CD4-positive, alpha-beta T cell treated with Interleukin-2 at 100 ng/mL for 4 hours (primary cell): ENCODE results near the gene TINCR.
"Not testable (repeated sequence)": the region's sequence is repeated elsewhere in the genome, so short reads cannot be mapped to it uniquely, and the experiment has no call there.

ENCODE experiments used
- DNase-seq: peaks from one replicate; pipeline ENCODE4 v3.0.0-alpha.2; 2020; ENCODE audit warnings: low spot score

Gene TINCR

DNA sequence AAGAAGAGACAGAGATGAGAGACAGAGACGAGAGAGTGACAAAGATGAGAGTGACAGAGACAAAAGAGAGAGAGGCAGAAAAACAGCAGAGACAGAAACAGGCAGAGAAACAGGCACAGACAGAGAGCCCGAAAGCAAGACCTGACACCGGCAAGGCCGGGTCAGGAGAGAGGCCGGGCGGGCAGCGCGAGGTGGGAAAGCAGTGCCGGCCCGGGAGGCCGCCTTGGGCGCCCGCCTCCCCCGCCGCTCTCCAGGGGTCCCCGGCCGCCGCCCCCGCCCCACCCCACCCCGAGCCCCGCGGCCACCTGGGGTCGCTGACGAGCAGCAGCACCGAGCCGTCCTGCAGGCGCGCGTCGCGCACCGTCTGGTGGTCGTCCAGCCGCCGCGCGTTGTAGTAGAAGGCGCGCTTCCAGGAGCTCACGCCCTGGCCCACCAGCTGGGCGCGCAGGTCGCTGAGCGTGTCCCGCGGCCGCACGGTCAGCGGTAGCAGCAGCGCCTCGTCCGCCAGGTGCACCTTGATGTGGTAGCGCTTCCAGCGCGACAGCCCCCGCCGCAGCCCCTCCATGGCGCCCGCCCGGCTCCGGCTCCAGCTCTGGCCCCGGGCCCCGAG, at the start of gene TINCR:
TINCR (minus strand) TSS at position 594 of the 610 bp plus-strand sequence.
- DNase-seq = no peak

DNA sequence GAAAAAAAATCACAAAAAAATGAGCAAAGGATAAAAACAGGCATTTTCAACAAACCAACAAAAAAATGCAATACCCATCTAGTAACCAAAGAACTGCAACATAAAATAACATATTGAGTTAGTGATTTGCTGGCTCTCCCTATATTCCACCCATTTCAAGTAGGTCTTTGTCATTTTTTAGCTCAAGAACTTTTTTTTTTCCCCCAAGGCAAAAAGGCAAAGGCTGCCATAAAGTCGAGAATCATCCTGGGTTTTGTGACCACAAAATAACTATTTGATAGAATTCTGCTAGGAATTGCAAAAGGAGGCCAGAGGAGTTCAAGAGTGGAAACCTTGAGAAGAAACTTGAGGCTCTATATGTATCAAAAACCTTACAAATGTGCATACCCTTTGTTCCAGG, 49.3 kb upstream of the TINCR start:
- no peak for DNase-seq

DNA sequence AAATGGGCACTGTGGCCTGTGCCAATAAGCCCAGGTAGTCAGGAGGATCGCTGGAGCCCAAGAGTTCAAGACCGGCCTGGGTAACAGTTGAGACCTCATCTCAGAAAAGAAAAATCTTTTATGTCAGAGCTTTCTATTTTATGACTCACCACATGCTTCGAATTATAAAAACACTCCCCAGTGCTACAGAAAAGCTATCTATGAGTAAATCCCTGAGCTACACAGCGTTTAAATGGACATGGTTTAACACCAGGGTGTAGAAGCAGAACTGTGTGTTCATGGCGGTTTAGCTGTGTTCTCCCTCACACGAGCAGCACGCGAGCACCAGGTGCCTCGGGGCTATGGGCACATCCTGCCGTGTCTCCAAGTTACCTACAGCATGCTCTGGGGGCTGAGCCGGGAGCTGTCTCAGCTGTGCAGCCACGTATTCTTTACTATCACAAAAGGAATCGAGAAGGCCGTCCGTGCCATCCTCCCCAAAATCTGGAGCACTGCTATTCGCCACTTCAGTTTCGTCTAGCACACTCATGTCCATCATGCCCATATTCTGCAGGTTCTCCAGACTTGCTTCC, 48.1 kb upstream of the TINCR start:
- no peak for DNase-seq

DNA sequence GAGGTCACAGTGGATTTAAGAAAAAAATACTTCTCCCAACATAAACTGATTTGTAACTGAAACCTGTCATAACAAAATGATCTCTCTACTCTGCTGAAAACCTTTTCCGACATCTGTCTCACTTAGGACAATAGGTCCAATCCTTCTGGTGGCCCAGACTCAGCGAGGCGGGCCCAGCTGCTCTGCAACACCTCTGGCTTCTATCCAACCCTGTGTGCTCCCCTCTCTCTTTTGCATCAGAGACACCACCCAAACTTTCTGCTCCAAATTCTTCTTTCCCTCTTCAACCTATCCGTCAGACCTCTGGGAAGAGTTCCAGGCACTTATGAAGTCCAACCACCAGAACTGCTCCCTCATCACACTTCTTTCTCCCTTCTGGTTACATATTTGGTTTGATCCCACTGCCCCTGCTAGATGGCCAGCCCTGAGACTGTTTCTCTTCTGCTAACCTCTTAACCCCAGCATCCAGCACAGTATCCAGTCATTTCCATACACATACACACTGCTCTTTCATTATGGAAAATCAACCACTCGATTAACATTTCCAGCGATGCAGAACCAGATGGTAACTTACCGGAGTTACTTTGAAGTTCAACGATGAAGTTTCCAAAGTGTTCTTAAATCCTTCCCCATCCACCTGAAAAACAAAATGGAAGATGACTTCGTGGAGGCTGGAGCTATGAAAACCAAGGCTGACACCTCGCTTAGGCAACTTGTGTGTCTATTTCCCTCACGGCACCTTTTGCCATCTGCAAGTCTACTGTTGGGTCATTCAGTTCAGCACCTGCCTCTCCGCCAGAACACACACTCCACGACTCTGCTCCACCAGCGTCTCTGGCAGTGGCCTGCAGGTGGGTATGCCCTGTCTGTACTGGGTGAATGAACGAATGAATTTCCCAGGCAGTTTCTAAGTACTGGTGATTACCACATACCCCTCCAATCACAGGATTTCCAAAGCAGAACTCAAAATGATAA, 45.4 kb upstream of the TINCR start:
- no peak for DNase-seq

DNA sequence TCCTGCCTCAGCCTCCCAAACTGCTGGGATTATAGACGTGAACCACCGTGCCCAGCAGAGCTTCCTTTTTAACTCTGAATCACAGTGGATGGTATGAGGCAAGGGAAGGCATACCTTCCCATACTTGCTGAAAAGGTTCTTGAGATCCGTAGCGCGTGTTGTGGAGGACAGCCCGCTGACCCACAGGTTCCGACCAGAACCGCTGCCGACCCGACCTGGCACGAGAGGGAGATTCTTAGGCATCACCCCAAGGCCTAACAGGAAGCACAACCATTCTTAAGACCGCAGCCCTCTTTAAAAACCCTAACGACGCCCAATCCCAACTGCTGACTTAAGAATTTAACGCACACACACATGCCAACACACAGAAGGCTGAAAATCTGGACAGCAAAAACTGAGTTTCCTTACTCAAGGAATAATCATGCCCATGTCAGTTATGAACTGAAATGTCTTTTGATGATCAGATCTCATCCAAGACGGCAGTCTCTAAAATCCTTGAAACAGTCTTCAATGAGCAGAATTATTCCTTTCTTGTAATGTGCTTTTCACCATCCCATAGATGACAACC, 42.2 kb upstream of the TINCR start:
- DNase-seq = no peak

DNA sequence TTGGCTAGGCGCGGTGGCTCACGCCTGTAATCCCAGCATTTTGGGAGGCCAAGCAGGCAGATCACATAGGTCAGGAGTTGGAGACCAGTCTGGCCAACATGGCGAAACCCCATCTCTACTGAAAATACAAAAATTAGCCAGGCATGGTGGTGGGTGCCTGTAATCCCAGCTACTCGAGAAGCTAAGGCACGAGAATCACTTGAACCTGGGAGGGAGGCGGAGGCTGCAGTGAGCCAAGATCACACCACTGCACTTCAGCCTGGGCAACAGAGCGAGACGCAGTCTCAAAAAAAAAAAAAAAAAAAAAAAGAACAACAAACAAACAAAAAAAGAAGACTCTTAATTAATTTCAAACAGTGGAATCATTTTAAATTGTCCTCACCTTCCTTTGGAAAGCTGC, 41.0 kb upstream of the TINCR start:
- DNase-seq = not testable (repeated sequence)

DNA sequence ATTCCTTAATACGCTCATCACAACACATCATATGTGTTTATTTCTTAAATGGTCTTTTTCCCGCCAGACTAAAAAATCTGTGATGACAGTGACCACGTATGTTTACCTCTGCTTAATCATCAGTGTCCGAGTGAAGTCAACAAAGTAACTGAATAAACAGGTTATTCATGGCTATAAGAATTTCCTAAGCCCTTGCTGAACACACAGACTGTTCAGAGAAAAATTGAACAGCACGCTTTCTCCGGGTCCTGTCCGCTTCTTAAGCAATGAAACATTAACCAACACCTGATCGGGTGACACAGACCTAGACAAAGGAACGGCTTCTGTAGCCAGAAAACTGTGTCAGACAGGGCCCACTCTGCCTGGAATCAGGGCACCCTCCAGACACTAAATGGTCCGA, 40.5 kb upstream of the TINCR start:
- DNase-seq = no peak

DNA sequence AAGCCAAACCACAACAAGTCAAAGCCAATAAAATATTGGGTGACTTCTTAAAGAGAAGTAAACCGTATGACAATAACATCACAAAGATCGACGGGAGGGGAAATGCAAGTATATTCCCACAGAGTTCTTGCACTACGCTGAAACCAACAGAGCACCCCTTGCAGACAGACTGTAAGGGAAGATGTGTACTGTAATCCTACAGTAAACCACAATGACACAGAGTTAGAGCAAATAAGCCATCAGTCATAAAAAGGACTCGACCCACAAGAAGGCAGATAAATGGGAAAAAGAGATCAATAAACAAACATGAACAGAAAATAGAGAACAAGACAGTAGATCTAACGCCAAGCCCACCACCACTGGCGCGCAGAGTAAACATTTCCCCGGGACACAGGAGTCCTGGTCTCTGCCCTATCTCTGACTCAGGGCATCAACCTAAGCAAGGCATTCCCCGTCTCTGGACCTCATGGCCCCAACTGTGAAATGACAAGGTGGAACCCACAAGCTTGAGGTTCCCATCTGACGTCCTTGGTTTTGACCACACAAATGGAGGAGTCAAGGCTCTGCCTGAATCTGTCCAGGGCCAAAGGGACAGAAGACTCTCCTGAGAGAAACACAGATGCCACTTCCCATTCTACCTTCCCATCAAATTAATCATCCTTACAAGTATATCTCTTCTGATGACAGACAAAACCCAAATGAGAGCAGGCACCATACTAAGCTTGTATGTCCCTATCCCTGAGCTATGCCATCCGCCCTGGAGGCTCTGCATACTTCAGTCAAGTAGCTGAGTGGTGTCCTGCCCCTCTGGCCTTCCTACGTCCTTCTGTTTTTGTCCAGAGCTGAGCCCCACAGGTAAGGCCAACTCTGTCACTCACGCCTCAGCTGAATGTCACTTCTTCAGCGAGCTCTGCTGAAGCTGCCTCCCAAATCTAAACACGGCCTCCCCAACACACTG, 39.8 kb upstream of the TINCR start:
- no peak for DNase-seq

DNA sequence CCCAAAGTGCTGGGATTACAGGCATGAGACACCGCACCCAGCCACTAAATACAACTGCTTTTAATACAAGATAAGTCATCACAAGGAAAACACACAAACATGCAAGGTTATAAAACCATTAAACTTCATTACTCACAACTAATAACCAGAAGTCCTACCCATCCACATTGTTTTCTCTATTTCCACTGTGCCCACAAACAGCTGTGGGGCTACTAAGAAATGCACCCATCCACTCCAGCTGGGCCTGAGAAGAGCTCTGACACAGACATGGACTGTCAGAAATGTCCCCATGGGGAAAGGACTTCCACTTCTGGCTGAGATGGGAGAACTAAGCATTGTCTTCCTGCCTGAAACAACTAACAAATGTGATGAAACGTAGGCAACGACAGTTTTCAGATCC, 37.6 kb upstream of the TINCR start:
- no peak for DNase-seq

DNA sequence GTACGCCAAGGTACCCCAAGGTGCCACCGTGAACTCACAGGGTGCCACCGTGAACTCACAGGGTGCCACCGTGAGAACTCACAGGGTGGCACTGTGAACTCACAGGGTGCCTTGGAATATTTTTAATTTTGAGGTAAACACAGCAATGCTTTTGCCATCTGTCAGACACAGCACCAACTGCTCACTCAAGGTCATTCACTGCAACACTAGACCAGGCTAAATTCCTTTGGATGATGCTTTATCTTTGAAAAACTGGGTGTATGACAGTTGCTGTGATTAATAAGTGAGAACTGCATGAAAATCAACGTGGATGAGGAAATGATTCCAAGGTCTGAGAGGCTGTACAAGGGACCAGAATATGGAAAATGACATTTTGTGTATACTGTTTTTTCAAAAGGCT, 35.9 kb upstream of the TINCR start:
- DNase-seq = no peak

DNA sequence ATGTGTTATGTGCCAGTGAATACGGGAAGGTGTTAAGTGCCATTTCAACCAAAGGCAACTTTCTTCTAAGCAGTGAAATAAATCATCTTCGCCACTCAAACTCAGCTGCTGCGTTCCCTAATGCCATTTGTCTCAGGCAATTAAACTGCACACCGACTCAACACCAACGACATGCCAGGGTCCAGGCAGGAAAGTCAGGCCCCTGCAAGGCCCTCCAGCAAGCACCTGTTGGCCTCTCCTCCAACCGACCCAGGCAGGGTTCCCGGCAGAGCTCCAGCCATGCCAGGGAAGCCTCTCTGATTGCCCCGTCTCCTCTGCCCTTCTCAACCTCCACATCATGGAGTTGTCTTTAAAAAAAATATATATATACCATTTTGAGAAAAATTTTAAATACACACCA, 33.0 kb upstream of the TINCR start:
- DNase-seq = no peak

DNA sequence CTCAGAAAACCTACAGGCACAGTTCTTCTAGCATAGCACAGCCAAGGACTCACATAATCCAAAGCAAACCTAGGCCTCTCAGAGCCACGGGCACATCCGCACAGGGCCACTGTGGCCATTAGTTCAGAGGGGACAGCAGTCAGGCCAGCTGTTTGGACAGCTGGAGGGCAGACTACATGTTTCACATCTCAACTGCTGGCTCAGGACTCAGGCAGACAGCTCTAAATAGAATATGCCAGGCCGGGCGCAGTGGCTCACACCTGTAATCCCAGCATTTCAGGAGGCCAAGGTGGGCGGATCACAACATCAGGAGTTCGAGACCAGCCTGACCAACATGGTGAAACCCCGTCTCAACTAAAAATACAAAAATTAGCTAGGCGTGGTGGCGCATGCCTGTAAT, 28.0 kb upstream of the TINCR start:
- no peak for DNase-seq

DNA sequence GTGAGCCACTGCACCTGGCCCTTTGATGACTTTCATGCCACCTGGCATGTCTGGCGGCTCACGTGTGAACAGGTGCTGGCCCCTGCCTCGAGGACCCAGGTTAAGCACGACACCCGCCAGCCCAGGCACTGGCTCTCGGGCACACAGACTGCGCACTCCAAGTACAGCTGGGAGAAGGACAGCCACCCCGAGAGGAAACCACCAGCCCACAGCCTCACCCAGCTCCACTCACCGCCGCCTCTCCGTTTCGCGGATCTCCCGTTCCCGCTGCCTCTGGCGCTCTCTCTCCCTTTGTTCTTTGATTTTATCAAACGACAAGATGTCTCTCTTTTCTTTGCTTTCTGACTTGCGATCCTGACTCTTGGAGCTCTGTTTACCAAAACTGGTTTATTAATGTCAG, 27.4 kb upstream of the TINCR start:
- DNase-seq = no peak

DNA sequence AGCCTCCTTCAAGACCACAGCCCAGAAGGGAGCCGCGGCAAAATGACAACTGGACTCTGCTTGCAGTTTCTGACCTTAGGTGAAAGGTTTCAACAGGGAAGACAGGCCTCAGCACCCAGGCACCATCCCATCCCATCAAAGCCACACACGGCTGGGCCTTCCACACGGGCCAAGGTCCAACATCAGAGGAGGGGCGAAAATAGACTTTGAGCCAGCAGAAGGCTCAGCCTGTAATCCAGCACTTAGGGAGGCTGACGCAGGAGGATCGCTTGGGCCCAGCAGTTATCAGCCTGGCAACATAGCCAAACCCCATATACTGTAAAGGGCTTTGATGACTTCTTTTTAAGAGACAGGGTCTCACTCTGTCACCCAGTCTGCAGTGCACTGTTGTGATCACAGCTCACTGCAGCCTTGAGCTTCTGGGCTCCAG, 26.8 kb upstream of the TINCR start:
- DNase-seq = no peak

DNA sequence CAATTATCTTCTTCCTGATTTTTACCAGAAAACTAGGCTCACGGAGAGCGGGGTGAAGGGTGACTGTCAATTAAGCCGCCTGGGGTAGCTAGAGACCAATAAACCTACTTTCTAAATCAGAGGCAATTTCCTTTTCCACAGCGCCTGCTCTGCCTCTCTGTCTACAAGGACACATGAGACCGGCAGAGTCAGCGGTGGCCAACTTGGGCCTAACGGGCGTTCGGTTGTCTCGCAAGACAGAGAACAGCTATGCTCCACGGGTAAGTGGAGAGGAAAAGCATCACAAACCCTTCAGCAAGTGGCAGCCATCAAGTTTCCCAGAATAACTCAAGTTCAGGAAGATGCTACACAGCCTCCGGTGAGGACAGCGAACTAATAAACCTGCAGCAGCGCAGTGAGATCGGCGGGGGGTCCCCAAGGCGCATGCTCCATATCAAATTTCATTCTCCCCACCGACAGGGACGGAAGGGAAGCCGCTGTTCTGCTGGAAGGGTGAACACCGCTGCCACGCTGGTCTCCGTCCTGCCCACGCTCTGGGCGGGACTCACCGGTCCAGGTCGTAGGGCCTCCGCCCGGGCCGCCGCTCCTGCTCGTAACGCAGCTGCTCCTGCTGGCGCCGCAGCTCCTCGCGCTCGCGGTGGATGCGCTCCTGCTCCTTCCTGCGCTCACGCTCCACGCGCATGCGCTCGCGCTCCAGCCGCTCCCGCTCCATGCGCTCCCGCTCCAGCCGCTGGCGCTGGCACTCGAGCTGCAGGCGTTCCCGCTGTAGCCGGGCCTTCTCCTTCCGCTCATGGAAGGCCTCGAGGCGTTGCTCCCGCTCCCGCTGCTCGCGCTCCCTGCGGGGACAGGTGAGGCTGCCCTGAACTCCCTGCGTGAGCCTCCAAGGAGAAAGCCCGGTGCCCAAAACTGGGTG, 25.8 kb upstream of the TINCR start:
- no peak for DNase-seq

DNA sequence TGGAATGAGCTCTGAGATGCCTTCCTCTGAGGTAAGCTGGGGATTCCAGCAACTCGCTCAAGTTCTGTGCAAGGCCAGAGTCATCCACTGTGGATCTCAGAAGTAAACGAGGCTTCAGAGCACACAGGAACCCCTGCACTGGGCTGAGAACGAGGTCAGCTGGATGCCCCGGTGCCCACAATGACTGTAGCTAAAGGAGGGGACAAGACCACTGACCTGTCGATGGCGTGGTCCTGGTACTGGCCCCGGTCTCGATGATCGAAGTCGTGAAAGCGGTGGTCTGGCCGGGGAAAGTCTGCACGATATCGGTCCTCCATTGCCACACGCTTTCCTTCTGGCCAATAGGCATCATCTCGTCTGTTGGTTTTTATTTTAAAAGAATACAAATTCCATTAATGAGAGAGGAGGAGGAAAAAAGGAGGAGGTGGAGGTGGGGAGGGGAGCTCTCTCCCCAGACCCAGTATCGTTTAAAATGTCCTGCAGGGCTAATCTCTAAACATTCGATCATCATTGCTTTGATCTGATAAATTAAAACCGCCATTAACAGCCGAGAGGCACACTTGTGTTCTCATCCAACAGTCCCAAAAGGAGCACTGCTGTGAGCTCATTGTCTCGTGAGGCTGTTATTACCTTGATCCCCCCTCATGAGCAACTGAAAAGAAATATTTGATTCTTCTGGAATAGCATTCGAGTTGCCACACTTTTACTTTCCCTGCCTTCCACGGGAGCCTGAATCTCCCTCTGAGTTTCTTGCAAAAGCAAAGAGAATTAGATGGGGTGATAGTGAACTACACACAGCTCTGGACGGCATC, 25.0 kb upstream of the TINCR start:
- no peak for DNase-seq

DNA sequence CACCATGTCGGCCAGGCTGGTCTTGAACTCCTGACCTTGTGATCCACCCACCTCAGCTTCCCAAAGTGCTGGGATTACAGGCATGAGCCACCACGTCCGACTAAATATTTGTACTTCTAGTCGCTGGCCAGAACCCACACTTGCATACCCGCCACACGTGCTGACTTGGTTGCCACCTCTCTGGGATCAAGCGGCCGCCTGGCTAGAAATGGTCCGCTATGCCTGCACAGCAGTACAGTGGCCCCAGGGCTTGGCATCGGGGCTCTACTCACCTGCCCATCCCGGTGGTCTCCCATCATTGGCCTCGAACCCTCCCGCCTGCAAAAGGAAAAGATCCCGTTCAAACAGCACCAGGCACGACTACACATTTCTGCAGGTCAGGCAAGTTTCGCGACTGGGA, 23.7 kb upstream of the TINCR start:
- no peak for DNase-seq

DNA sequence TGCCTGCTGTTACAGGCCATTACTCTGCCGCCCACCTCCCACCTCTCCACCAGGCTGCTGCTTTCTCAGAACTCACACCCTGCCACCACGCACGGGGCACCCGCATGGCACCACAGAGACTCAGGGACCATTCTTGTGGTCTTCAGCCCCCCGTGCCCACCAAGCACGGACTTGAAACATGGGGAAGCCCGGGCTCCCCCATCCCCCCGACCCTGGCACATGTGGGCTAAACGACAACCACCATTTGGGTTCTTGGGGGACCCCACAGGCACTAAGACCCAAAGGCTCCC, 23.1 kb upstream of the TINCR start:
- no peak for DNase-seq

DNA sequence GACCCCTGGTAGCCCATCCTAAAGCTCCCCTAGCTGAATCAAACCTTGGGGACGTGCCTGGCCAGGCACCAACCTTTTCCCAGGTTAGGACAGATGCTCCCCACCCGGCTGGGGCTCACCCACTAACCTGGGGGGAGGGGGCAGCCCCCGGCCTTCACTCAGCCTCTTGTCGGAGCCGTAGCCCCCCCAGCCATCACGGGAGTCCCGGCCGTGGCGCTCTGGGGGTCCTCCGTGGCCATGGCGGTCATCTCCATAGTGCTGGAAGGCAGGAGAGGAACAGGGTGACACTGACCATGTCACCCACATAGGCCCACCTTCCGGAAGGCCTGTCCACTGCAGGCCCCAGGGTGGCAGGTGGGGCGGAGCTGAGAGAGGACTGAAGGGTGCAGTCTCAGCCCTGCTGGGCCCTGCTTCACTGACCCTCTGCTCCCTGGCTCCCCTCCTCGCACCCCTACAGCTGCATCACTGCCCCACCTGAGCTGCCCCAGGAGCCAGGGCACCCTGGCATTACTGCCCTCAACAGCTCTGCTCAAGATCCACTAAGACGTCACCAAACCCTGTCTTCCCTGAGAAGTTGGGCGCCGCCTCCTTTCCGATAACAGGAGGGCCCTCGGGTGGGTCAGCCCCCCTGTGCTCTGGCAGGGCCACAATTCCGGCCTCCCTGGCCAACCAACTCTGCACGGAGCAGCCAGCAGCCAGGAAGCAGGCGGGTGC, 22.6 kb upstream of the TINCR start:
- DNase-seq = no peak
